ENCODE data around the gene OR10A6. TPM values are rescaled to one million over a fixed set of nuclear protein-coding genes. Genes with fewer than 3 reads are reported as not detected.

OR10A6 gene
- total RNA-seq, 4 donors from 2014 or later, result not detected

GRCh38 chr11:7964873-7965272, 33.8 kb upstream of the OR10A6 start:
- no peak overlapping the region for H3K4me3 ChIP-seq
- no peak for TF ChIP-seq CTCF (IDR thresholded peaks at IDR 0.05)
- no peak for TF ChIP-seq POLR2A (IDR thresholded peaks at IDR 0.05)
- no peak for TF ChIP-seq EP300 (IDR thresholded peaks at IDR 0.05)
- H3K27me3 ChIP-seq, result no peaks in the 10 kb centered on the region
- H3K4me1 ChIP-seq, result no peaks in the 10 kb centered on the region
- H3K36me3 ChIP-seq, result no peaks in the 10 kb centered on the region
- H3K9me3 ChIP-seq, result peaks cover 0 to 2% (median 0%) of the 10 kb centered on the region in 4 donors
- no peak overlapping the region for H3K27ac ChIP-seq
- DNase-seq (ENCODE audit: low spot score in 2 of 2), result no peak

DNA sequence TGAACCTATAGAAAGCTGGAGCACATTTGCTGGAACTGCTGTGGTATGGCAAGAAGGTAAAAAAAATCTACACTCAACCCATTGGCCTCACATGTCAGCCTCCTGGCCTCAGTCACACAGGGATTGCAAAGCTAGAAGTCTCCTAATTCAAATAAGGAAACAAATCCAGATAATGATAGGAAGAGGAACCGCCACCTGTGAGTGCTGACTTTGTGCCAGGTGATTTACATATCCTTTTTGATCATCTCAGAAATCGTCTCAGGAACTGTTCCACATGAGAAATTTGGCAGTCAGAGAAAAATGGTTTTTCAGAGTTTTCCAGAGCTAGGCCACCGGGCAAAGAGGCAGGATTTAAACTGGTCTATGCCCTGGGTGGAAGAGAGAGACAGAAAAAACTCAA, 33.2 kb upstream of the OR10A6 start:
- no peaks in the 10 kb centered on the region for H3K36me3 ChIP-seq
- TF ChIP-seq CTCF (IDR thresholded peaks at IDR 0.05) (no peak), POLR2A (IDR thresholded peaks at IDR 0.05) (no peak), EP300 (IDR thresholded peaks at IDR 0.05) (no peak)
- 60 to 64% methylated on average over 3 of the region's 3 CpGs for WGBS, 2 donors
- peaks cover 0 to 2% (median 0%) of the 10 kb centered on the region in 4 donors for H3K9me3 ChIP-seq
- H3K27ac ChIP-seq, result no peak overlapping the region
- DNase-seq (ENCODE audit: low spot score in 2 of 2), result no peak
- no peaks in the 10 kb centered on the region for H3K4me1 ChIP-seq
- H3K4me3 ChIP-seq, result no peak overlapping the region
- H3K27me3 ChIP-seq, result no peaks in the 10 kb centered on the region

DNA sequence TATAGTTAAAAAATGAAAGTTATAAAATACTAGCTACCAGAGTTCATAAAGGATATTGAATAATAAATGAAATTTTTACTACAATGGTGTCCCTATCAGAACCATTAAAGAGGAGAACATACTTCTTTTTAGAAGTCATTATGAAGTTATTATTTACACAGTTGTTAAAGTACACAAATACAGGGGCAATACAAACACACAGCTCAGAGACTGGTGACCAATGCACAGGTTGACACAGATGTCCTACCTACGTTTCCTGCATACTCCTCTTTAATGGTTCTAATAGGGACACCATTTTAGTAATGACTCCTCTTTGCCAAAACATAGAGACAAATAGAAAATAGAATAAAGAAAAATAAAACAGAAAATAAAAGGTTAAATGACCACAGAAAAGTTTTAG, 24.1 kb upstream of the OR10A6 start:
- Histone ChIP-seq H3K4me1 (no peaks in the 10 kb centered on the region), H3K36me3 (no peaks in the 10 kb centered on the region), H3K4me3 (no peak overlapping the region), H3K27me3 (no peaks in the 10 kb centered on the region), H3K27ac (no peak overlapping the region), H3K9me3 (peaks cover 0 to 6% (median 0%) of the 10 kb centered on the region in 4 donors)
- 74 to 80% methylated on average over 1 of the region's 1 CpG for WGBS, 2 donors
- TF ChIP-seq EP300 (IDR thresholded peaks at IDR 0.05), result no peak
- no peak for TF ChIP-seq POLR2A (IDR thresholded peaks at IDR 0.05)
- TF ChIP-seq CTCF (IDR thresholded peaks at IDR 0.05), result no peak
- no peak for DNase-seq (ENCODE audit: low spot score in 2 of 2)

DNA sequence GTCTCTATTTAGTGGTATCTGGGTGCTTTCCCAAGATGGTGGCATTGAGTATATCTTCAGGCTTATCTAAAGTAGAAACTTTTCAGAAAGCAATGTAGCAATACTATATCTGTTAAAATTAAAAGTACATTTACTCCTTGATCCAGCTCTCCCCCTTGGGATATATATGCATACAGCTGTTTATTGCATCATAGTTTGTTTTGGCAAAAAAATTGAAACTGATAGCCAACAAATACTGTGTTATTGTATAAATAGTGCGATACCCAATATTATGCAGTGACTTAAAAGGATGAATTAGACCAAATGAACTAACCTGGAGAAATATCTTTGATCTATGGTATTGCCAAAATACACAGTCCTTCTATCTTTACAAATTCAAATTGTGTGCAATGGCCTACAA, 18.9 kb upstream of the OR10A6 start:
- WGBS, 2 donors, result 54 to 56% methylated on average over 1 of the region's 1 CpG
- no peaks in the 10 kb centered on the region for H3K36me3 ChIP-seq
- peaks cover 0 to 7% (median 0%) of the 10 kb centered on the region in 4 donors for H3K9me3 ChIP-seq
- TF ChIP-seq CTCF (IDR thresholded peaks at IDR 0.05) (no peak), POLR2A (IDR thresholded peaks at IDR 0.05) (no peak), EP300 (IDR thresholded peaks at IDR 0.05) (no peak)
- DNase-seq (ENCODE audit: low spot score in 2 of 2), result no peak
- no peak overlapping the region for H3K27ac ChIP-seq
- no peaks in the 10 kb centered on the region for H3K27me3 ChIP-seq
- no peaks in the 10 kb centered on the region for H3K4me1 ChIP-seq
- H3K4me3 ChIP-seq, result no peak overlapping the region

DNA sequence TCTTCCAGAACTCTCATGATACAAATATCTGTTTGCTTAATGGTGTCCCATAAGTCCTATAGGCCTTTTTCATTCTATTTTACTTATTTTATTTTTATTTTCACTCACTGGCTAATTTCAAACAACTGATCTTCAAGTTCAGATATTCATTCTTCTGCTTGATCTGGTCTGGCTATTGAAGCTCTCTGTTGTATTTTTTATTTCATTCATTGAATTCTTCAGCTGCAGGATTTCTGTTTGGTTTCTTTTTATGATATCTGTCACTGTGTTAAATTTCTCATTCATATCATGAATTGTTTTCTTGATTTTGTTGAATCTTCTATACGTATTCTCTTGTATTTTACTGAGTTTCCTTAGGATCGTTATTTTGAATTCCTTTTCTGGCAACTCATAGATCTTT, 13.1 kb upstream of the OR10A6 start:
- DNase-seq (ENCODE audit: low spot score in 2 of 2), result no peak
- Histone ChIP-seq H3K36me3 (no peaks in the 10 kb centered on the region), H3K9me3 (peaks cover 0 to 34% (median 7%) of the 10 kb centered on the region in 4 donors), H3K4me3 (no peak overlapping the region), H3K4me1 (no peaks in the 10 kb centered on the region), H3K27ac (no peak overlapping the region), H3K27me3 (no peaks in the 10 kb centered on the region)
- 84 to 88% methylated on average over 2 of the region's 2 CpGs for WGBS, 2 donors
- TF ChIP-seq EP300 (IDR thresholded peaks at IDR 0.05), result no peak
- TF ChIP-seq CTCF (IDR thresholded peaks at IDR 0.05), result no peak
- TF ChIP-seq POLR2A (IDR thresholded peaks at IDR 0.05), result no peak

All from tibial nerve (tissue), 4 donors.